Mesodermal cell (in vitro differentiated cells): ENCODE data around the gene BIRC2.
A peak's percentile ranks its signal among the peaks of the same experiment; 100 is the strongest.

Experiments
- H3K27ac ChIP-seq: 2 replicates; pipeline ENCODE4 v1.7.0; 2013; ENCODE audit warnings: mild to moderate bottlenecking, low read depth, low read length, moderate library complexity; ENCODE audit not compliant: severe bottlenecking
- H3K36me3 ChIP-seq: 2 replicates; pipeline ENCODE4 v1.7.1; 2013; ENCODE audit warnings: mild to moderate bottlenecking, low read length, moderate library complexity; ENCODE audit not compliant: control insufficient read depth, insufficient read depth
- H3K4me1 ChIP-seq: one replicate; pipeline ENCODE4 v1.7.1; 2013; ENCODE audit warnings: mild to moderate bottlenecking, low read length; ENCODE audit not compliant: insufficient read depth, control insufficient read depth, poor library complexity, severe bottlenecking
- H3K4me3 ChIP-seq: 2 replicates; pipeline ENCODE4 v1.7.0; 2013; ENCODE audit warnings: low read length, control low read depth, mild to moderate bottlenecking; ENCODE audit not compliant: insufficient read depth, poor library complexity, severe bottlenecking; ENCODE audit errors: extremely low read depth
- H3K9me3 ChIP-seq: 2 replicates; pipeline ENCODE4 v1.7.1; 2013; ENCODE audit warnings: mild to moderate bottlenecking, low read length, moderate library complexity; ENCODE audit not compliant: control insufficient read depth
- WGBS, 2 experiments: methylation state at CpG; one replicate each; pipeline ENCODE4 v1.1.5; 2013; ENCODE audit warnings: missing lambda C conversion rate in 2 of 2; ENCODE audit not compliant: insufficient coverage in 2 of 2; 5-methylcytosine and 5-hydroxymethylcytosine counted together

BIRC2 gene

GRCh38 chr11:102405501-102405900, 58.5 kb downstream of the BIRC2 start:
- Histone ChIP-seq H3K27ac (no peak overlapping the region), H3K4me1 (peaks cover 6% of the 10 kb centered on the region), H3K36me3 (peaks cover 75% of the 10 kb centered on the region), H3K9me3 (no peaks in the 10 kb centered on the region), H3K4me3 (no peak overlapping the region)
- WGBS, 2 experiments: 100% methylated on average over 2 of the region's 5 CpGs; no CpG with 5 or more reads in 1 of the 2 experiments

- Histone ChIP-seq H3K4me1 (peaks cover 12% of the 10 kb centered on the region), H3K27ac (no peak overlapping the region), H3K4me3 (no peak overlapping the region), H3K9me3 (no peaks in the 10 kb centered on the region), H3K36me3 (peaks cover 69% of the 10 kb centered on the region)
- WGBS, 2 experiments: no CpG with 5 or more reads among the region's 2 CpGs
Observed at GRCh38 chr11:102406099-102406498, 59.1 kb downstream of the BIRC2 start.

- whole genome bisulfite sequencing, 2 experiments: no CpG with 5 or more reads among the region's 3 CpGs
Observed at GRCh38 chr11:102407901-102408300, 60.9 kb downstream of the BIRC2 start.

GRCh38 chr11:102408339-102408738, 61.3 kb downstream of the BIRC2 start:
- no peaks in the 10 kb centered on the region for H3K9me3 ChIP-seq
- no peak overlapping the region for H3K27ac ChIP-seq
- no peak overlapping the region for H3K4me3 ChIP-seq
- 100% methylated on average over 1 of the region's 1 CpG; no CpG with 5 or more reads in 1 of the 2 experiments for WGBS, 2 experiments
- H3K36me3 ChIP-seq: peaks cover 52% of the 10 kb centered on the region
- peaks cover 16% of the 10 kb centered on the region for H3K4me1 ChIP-seq

More at GRCh38 chr11:102407901-102408300, 60.9 kb downstream of the BIRC2 start:
- Histone ChIP-seq H3K36me3 (peaks cover 51% of the 10 kb centered on the region), H3K9me3 (no peaks in the 10 kb centered on the region), H3K4me1 (peaks cover 16% of the 10 kb centered on the region), H3K27ac (no peak overlapping the region), H3K4me3 (no peak overlapping the region)

- Histone ChIP-seq H3K9me3 (no peaks in the 10 kb centered on the region), H3K27ac (peak overlapping the region; percentile 76), H3K4me3 (no peak overlapping the region), H3K36me3 (peaks cover 42% of the 10 kb centered on the region), H3K4me1 (peaks cover 16% of the 10 kb centered on the region)
- WGBS, 2 experiments: 76 to 92% methylated on average over 2 to 4 of the region's 5 CpGs
Observed at GRCh38 chr11:102410382-102410784, 63.4 kb downstream of the BIRC2 start.

- WGBS, 2 experiments: 90 to 98% methylated on average over 1 to 4 of the region's 7 CpGs
- no peak overlapping the region for H3K27ac ChIP-seq
- H3K4me1 ChIP-seq: peaks cover 16% of the 10 kb centered on the region
- no peak overlapping the region for H3K4me3 ChIP-seq
- H3K9me3 ChIP-seq: no peaks in the 10 kb centered on the region
- H3K36me3 ChIP-seq: peaks cover 35% of the 10 kb centered on the region
Observed at GRCh38 chr11:102411142-102411541, 64.1 kb downstream of the BIRC2 start.

GRCh38 chr11:102413497-102413896, 66.5 kb downstream of the BIRC2 start:
- H3K27ac ChIP-seq: no peak overlapping the region
- no peak overlapping the region for H3K4me3 ChIP-seq
- H3K36me3 ChIP-seq: peaks cover 18% of the 10 kb centered on the region
- WGBS, 2 experiments: 95 to 100% methylated on average over 3 of the region's 4 CpGs
- peaks cover 14% of the 10 kb centered on the region for H3K9me3 ChIP-seq
- H3K4me1 ChIP-seq: peaks cover 16% of the 10 kb centered on the region

GRCh38 chr11:102414559-102414958, 67.5 kb downstream of the BIRC2 start:
- peaks cover 18% of the 10 kb centered on the region for H3K36me3 ChIP-seq
- 100% methylated on average over 2 of the region's 2 CpGs; no CpG with 5 or more reads in 1 of the 2 experiments for WGBS, 2 experiments
- H3K4me3 ChIP-seq: no peak overlapping the region
- H3K4me1 ChIP-seq: peaks cover 16% of the 10 kb centered on the region
- peaks cover 22% of the 10 kb centered on the region for H3K9me3 ChIP-seq
- H3K27ac ChIP-seq: no peak overlapping the region

GRCh38 chr11:102415304-102415916, 68.4 kb downstream of the BIRC2 start:
- Histone ChIP-seq H3K27ac (no peak overlapping the region), H3K4me3 (no peak overlapping the region)
- no CpG with 5 or more reads among the region's 1 CpG for WGBS, 2 experiments

GRCh38 chr11:102416976-102417375, 70.0 kb downstream of the BIRC2 start:
- WGBS, 2 experiments: 74 to 86% methylated on average over 1 to 2 of the region's 2 CpGs
- no peak overlapping the region for H3K4me3 ChIP-seq
- H3K36me3 ChIP-seq: peaks cover 27% of the 10 kb centered on the region
- no peaks in the 10 kb centered on the region for H3K4me1 ChIP-seq
- peaks cover 22% of the 10 kb centered on the region for H3K9me3 ChIP-seq
- no peak overlapping the region for H3K27ac ChIP-seq

More at GRCh38 chr11:102415304-102415916, 68.4 kb downstream of the BIRC2 start:
- peaks cover 23% of the 10 kb centered on the region for H3K36me3 ChIP-seq
- H3K9me3 ChIP-seq: peaks cover 22% of the 10 kb centered on the region
- H3K4me1 ChIP-seq: peaks cover 11% of the 10 kb centered on the region

GRCh38 chr11:102419181-102419580, 72.2 kb downstream of the BIRC2 start:
- 86 to 100% methylated on average over 1 to 2 of the region's 3 CpGs for WGBS, 2 experiments
- Histone ChIP-seq H3K36me3 (peaks cover 25% of the 10 kb centered on the region), H3K4me1 (no peaks in the 10 kb centered on the region), H3K4me3 (no peak overlapping the region), H3K9me3 (peaks cover 22% of the 10 kb centered on the region), H3K27ac (no peak overlapping the region)
